ENCODE data around the gene NR2F2.
A peak's percentile ranks its signal among the peaks of the same experiment; 100 is the strongest.

The NR2F2 gene

GRCh38 chr15:96341513-96342405 lies 11.3 kb downstream of the NR2F2 start:
- TF ChIP-seq PAX5 (IDR thresholded peaks at IDR 0.05; ENCODE audit: insufficient read depth, low read length, severe bottlenecking) = no peak
- no peak for TF ChIP-seq TAF1 (IDR thresholded peaks at IDR 0.05; ENCODE audit: low read depth, low read length)
- TF ChIP-seq POU2F2 (IDR thresholded peaks at IDR 0.05; ENCODE audit: low read depth, low read length) = no peak
- TF ChIP-seq POLR2AphosphoS5 (IDR thresholded peaks at IDR 0.05; ENCODE audit: low read depth, low read length) = no peak
- no peak for TF ChIP-seq POLR2A (IDR thresholded peaks at IDR 0.05; ENCODE audit: low read depth, low read length)
- TF ChIP-seq SPI1 (IDR thresholded peaks at IDR 0.05; ENCODE audit: low read depth, low read length) = no peak
- no peak for DNase-seq (ENCODE audit: insufficient read length, low spot score)
- no peak for FAIRE-seq

- no peak for DNase-seq (ENCODE audit: insufficient read length, low spot score)
- no peak for FAIRE-seq
- no peak for TF ChIP-seq POLR2AphosphoS5 (IDR thresholded peaks at IDR 0.05; ENCODE audit: low read depth, low read length)
- no peak for TF ChIP-seq SPI1 (IDR thresholded peaks at IDR 0.05; ENCODE audit: low read depth, low read length)
These were observed 12.1 kb downstream of the NR2F2 start for GRCh38 chr15:96342406-96343112.

- DNase-seq (ENCODE audit: insufficient read length, low spot score) (no peak), FAIRE-seq (no peak)
- TF ChIP-seq POLR2A (IDR thresholded peaks at IDR 0.05; ENCODE audit: low read depth, low read length) = no peak
- TF ChIP-seq SPI1 (IDR thresholded peaks at IDR 0.05; ENCODE audit: low read depth, low read length) = no peak
- TF ChIP-seq POU2F2 (IDR thresholded peaks at IDR 0.05; ENCODE audit: low read depth, low read length) = no peak
- TF ChIP-seq PAX5 (IDR thresholded peaks at IDR 0.05; ENCODE audit: insufficient read depth, low read length, severe bottlenecking) = no peak
- no peak for TF ChIP-seq TAF1 (IDR thresholded peaks at IDR 0.05; ENCODE audit: low read depth, low read length)
- TF ChIP-seq POLR2AphosphoS5 (IDR thresholded peaks at IDR 0.05; ENCODE audit: low read depth, low read length) = no peak
These were observed 12.9 kb downstream of the NR2F2 start for GRCh38 chr15:96343113-96344059.

GRCh38 chr15:96344060-96344705 lies 13.7 kb downstream of the NR2F2 start:
- TF ChIP-seq POLR2A (IDR thresholded peaks at IDR 0.05; ENCODE audit: low read depth, low read length) (no peak), PAX5 (IDR thresholded peaks at IDR 0.05; ENCODE audit: insufficient read depth, low read length, severe bottlenecking) (no peak), SPI1 (IDR thresholded peaks at IDR 0.05; ENCODE audit: low read depth, low read length) (no peak), POU2F2 (IDR thresholded peaks at IDR 0.05; ENCODE audit: low read depth, low read length) (no peak), POLR2AphosphoS5 (IDR thresholded peaks at IDR 0.05; ENCODE audit: low read depth, low read length) (no peak), TAF1 (IDR thresholded peaks at IDR 0.05; ENCODE audit: low read depth, low read length) (no peak)
- FAIRE-seq = no peak
- no peak for DNase-seq (ENCODE audit: insufficient read length, low spot score)

- TF ChIP-seq TAF1 (IDR thresholded peaks at IDR 0.05; ENCODE audit: low read depth, low read length) = no peak
- TF ChIP-seq POLR2AphosphoS5 (IDR thresholded peaks at IDR 0.05; ENCODE audit: low read depth, low read length) = no peak
- TF ChIP-seq SPI1 (IDR thresholded peaks at IDR 0.05; ENCODE audit: low read depth, low read length) = no peak
- no peak for TF ChIP-seq POU2F2 (IDR thresholded peaks at IDR 0.05; ENCODE audit: low read depth, low read length)
- TF ChIP-seq POLR2A (IDR thresholded peaks at IDR 0.05; ENCODE audit: low read depth, low read length) = no peak
- no peak for TF ChIP-seq PAX5 (IDR thresholded peaks at IDR 0.05; ENCODE audit: insufficient read depth, low read length, severe bottlenecking)
- FAIRE-seq (no peak), DNase-seq (ENCODE audit: insufficient read length, low spot score) (no peak)
These were observed 14.4 kb downstream of the NR2F2 start for GRCh38 chr15:96344706-96345559.

- TF ChIP-seq POLR2A (IDR thresholded peaks at IDR 0.05; ENCODE audit: low read depth, low read length) (no peak), TAF1 (IDR thresholded peaks at IDR 0.05; ENCODE audit: low read depth, low read length) (no peak), PAX5 (IDR thresholded peaks at IDR 0.05; ENCODE audit: insufficient read depth, low read length, severe bottlenecking) (no peak), SPI1 (IDR thresholded peaks at IDR 0.05; ENCODE audit: low read depth, low read length) (no peak), POU2F2 (IDR thresholded peaks at IDR 0.05; ENCODE audit: low read depth, low read length) (no peak), POLR2AphosphoS5 (IDR thresholded peaks at IDR 0.05; ENCODE audit: low read depth, low read length) (no peak)
- FAIRE-seq = no peak
- peak; percentile 58 for DNase-seq (ENCODE audit: insufficient read length, low spot score)
These were observed 15.3 kb downstream of the NR2F2 start for GRCh38 chr15:96345560-96346399.

- no peak for FAIRE-seq
- no peak for DNase-seq (ENCODE audit: insufficient read length, low spot score)
- no peak for TF ChIP-seq POLR2AphosphoS5 (IDR thresholded peaks at IDR 0.05; ENCODE audit: low read depth, low read length)
- no peak for TF ChIP-seq TAF1 (IDR thresholded peaks at IDR 0.05; ENCODE audit: low read depth, low read length)
These were observed 16.0 kb downstream of the NR2F2 start for GRCh38 chr15:96346409-96346970.
